ENCODE results near the gene KCNJ9. TPM values are rescaled to one million over a fixed set of nuclear protein-coding genes. Genes with fewer than 3 reads are reported as not detected.
"Not testable (repeated sequence)": the region's sequence is repeated elsewhere in the genome, so short reads cannot be mapped to it uniquely, and the experiment has no call there.

KCNJ9 gene
- total RNA-seq, result not detected in 2 replicates

GRCh38 chr1:160081261-160081936 is at the start of gene KCNJ9:
Gene KCNJ9 (plus strand): TSS chr1:160081538. CDS start chr1:160084031, 2,493 bp downstream.
- no peak for DNase-seq (ENCODE audit: low read depth in 2 of 2)

- peak; percentile 3 to 14 for DNase-seq (ENCODE audit: low read depth in 2 of 2)
Measured at GRCh38 chr1:160032165-160032820, 49.0 kb upstream of the KCNJ9 start.

GRCh38 chr1:160040476-160040875 is 40.9 kb upstream of the KCNJ9 start:
- DNase-seq (ENCODE audit: low read depth in 2 of 2), result no peak

GRCh38 chr1:160043543-160043942 is 37.8 kb upstream of the KCNJ9 start:
- DNase-seq (ENCODE audit: low read depth in 2 of 2), result no peak

- no peak for DNase-seq (ENCODE audit: low read depth in 2 of 2)
Measured at GRCh38 chr1:160045653-160046052, 35.7 kb upstream of the KCNJ9 start.

GRCh38 chr1:160046494-160047110 is 34.7 kb upstream of the KCNJ9 start:
- peak; percentile 8 to 17 for DNase-seq (ENCODE audit: low read depth in 2 of 2)

- DNase-seq (ENCODE audit: low read depth in 2 of 2), result no peak
Measured at GRCh38 chr1:160047111-160047991, 34.0 kb upstream of the KCNJ9 start.

GRCh38 chr1:160048335-160048734 is 33.0 kb upstream of the KCNJ9 start:
- no peak for DNase-seq (ENCODE audit: low read depth in 2 of 2)

GRCh38 chr1:160049101-160049500 is 32.2 kb upstream of the KCNJ9 start:
- DNase-seq (ENCODE audit: low read depth in 2 of 2), result no peak

GRCh38 chr1:160050182-160050581 is 31.2 kb upstream of the KCNJ9 start:
- not testable (repeated sequence) for DNase-seq (ENCODE audit: low read depth in 2 of 2)

GRCh38 chr1:160050619-160051018 is 30.7 kb upstream of the KCNJ9 start:
- DNase-seq (ENCODE audit: low read depth in 2 of 2), result no peak

GRCh38 chr1:160052936-160053335 is 28.4 kb upstream of the KCNJ9 start:
- no peak for DNase-seq (ENCODE audit: low read depth in 2 of 2)

GRCh38 chr1:160053548-160054365 is 27.6 kb upstream of the KCNJ9 start:
- no peak for DNase-seq (ENCODE audit: low read depth in 2 of 2)

- DNase-seq (ENCODE audit: low read depth in 2 of 2), result no peak
Measured at GRCh38 chr1:160056648-160057169, 24.6 kb upstream of the KCNJ9 start.

GRCh38 chr1:160058087-160058486 is 23.3 kb upstream of the KCNJ9 start:
- peak; percentile 12 to 18 for DNase-seq (ENCODE audit: low read depth in 2 of 2)

GRCh38 chr1:160061369-160062229 is 19.7 kb upstream of the KCNJ9 start:
- DNase-seq (ENCODE audit: low read depth in 2 of 2), result no peak

GRCh38 chr1:160062230-160062532 is 19.2 kb upstream of the KCNJ9 start:
- no peak for DNase-seq (ENCODE audit: low read depth in 2 of 2)

GRCh38 chr1:160063176-160063575 is 18.2 kb upstream of the KCNJ9 start:
- DNase-seq (ENCODE audit: low read depth in 2 of 2), result no peak

- DNase-seq (ENCODE audit: low read depth in 2 of 2), result no peak
Measured at GRCh38 chr1:160064164-160064563, 17.2 kb upstream of the KCNJ9 start.

- DNase-seq (ENCODE audit: low read depth in 2 of 2), result no peak
Measured at GRCh38 chr1:160064746-160065145, 16.6 kb upstream of the KCNJ9 start.

All from lung microvascular endothelial cell (primary cell).